ENCODE measurements around the gene AUNIP.

AUNIP gene

DNA sequence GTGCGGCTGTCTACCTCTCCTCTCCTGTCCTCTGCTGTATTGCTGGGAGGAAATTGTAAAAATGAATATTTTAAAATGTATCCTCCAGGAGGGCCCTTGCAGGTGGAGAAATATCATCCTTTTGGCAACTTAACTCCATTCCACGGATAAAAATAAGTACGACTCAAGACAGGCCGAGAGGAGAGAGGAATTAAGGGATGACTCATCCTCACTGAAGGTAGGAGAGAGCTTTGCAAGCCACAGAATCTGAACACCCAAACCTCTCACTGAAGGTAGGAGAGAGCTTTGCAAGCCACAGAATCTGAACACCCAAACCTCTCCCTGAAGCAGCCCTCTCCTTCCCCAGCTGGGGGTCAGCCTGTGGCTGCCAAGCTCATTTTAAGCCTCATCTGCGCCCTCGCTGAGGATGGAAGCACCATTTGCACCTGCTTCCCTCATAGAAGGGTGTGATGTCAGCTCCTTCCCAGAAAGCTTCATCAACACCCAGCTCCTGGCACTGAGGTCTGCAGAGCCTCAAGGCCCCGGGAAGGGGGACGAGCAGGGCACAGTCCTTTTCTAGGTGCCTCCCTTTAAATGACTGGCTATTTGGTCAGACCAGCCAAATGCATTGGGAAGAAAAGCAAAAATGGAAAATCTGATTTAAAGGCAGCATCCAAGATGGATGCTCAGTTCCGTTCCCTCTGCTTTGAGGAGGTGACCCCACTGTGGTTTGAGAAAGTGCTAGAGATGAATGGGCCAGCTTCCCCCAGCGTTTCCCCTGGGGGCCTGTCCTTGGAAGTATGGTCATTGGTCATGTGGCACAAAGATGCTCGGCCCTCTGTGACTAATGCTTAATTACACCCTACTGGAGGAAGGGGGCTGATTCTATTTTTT, 72.1 kb downstream of the AUNIP start:
- no peak for DNase-seq

DNA sequence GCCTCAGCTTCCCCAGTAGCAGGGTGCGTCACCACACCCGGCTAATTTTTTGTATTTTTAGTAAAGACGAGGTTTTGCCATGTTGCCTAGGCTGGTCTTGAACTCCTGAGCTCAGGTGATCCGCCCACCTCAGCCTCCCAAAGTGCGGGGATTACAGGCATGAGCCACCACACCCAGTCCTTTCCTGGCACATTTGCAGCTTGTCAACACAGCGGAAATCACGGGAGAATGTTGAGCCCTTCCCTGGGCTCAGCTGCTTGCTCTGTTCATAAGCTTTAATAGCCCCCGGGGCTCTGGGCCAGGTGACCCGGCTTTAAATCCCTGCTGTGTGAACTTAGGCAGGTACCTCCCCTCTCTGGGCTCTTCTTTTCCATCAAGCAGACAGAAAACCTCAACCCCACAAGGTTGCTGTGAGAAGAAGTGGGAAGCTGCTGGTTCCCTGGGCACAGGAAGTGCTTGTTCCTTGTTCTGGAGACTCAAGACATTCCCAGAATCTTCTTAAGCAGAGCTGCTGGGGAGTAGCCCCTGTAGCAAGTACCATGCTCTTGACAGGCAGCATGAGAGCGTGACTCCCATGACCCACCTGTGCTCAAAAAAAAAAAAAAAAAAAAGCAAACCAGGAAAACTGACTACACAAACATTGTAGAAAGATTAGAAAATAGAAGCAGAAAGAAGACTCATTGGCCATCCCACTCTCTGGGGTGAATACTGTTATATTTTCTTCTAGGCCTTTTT, 73.8 kb downstream of the AUNIP start:
- DNase-seq, result no peak

GRCh38 chr1:25784575-25785051, 74.6 kb downstream of the AUNIP start:
- no peak for DNase-seq
